ENCODE results near the gene ZNF730. TPM values are rescaled to one million over a fixed set of nuclear protein-coding genes. Genes with fewer than 3 reads are reported as not detected.

The ZNF730 gene
- total RNA-seq, 1 donor from 2014 or later: not detected

DNA sequence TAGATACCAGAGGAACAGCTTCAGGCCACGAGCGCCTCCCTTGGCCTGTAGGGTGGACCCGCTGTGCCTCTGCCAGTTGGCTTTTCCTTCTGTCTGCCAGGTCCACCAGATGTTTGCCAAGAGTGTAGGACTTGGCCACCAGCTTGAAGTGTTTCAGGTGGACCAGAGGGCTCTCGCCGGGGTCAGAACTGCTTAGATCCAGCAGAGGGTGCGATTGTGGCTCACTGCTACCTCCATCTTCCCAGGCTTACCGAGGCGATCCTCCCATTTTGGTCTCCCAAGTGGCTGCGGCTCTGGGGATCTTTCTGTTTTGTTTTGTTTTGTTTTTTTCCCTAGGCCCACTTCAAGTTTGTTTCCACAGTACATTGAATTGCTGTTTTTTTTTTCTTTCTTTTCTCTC, 23.0 kb upstream of the ZNF730 start:
- Histone ChIP-seq H3K9me3 (peaks cover 0 to 7% of the 10 kb centered on the region in 2 donors), H3K4me3 (no peak overlapping the region), H3K27ac (no peak overlapping the region), H3K36me3 (peaks cover 0 to 4% of the 10 kb centered on the region in 2 donors), H3K27me3 (no peaks in the 10 kb centered on the region), H3K4me1 (no peaks in the 10 kb centered on the region)
- intact Hi-C loops (cut with DNase I): no loop called here
- no peak for TF ChIP-seq CTCF (IDR thresholded peaks at IDR 0.05)
- DNase-seq (ENCODE audit: low spot score in 2 of 2): no peak

GRCh38 chr19:23095418-23095817, 21.4 kb upstream of the ZNF730 start:
- Histone ChIP-seq H3K4me1 (no peaks in the 10 kb centered on the region), H3K27me3 (no peaks in the 10 kb centered on the region), H3K27ac (no peak overlapping the region), H3K4me3 (no peak overlapping the region), H3K36me3 (peaks cover 0 to 4% of the 10 kb centered on the region in 2 donors), H3K9me3 (peaks cover 0 to 7% of the 10 kb centered on the region in 2 donors)
- no peak for TF ChIP-seq CTCF (IDR thresholded peaks at IDR 0.05)
- intact Hi-C loops (cut with DNase I): no loop called here
- DNase-seq (ENCODE audit: low spot score in 2 of 2): no peak

DNA sequence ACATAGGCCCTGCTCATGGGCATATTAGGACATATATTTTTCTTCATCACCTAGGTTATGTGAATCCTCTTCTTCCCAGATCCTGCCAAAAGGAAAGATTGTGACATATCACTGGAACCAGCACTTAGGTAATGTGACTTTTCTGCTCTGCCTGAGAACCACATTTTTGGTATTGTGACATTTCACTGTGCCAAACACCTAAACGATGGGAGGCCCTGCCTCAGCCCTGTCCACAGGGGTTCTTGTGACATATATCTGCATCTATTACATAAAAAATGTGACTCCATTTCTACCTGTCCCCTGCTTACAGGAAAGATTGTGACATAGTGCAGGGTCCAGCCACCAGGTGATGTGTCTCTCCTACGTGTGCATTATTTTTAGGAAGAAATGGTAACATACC, 18.5 kb upstream of the ZNF730 start:
- H3K4me3 ChIP-seq: no peak overlapping the region
- H3K9me3 ChIP-seq: no peaks in the 10 kb centered on the region
- intact Hi-C loops (cut with DNase I): no loop called here
- no peaks in the 10 kb centered on the region for H3K27me3 ChIP-seq
- TF ChIP-seq CTCF (IDR thresholded peaks at IDR 0.05): no peak
- no peak overlapping the region for H3K27ac ChIP-seq
- H3K4me1 ChIP-seq: no peaks in the 10 kb centered on the region
- H3K36me3 ChIP-seq: peaks cover 0 to 4% of the 10 kb centered on the region in 2 donors
- no peak for DNase-seq (ENCODE audit: low spot score in 2 of 2)

DNA sequence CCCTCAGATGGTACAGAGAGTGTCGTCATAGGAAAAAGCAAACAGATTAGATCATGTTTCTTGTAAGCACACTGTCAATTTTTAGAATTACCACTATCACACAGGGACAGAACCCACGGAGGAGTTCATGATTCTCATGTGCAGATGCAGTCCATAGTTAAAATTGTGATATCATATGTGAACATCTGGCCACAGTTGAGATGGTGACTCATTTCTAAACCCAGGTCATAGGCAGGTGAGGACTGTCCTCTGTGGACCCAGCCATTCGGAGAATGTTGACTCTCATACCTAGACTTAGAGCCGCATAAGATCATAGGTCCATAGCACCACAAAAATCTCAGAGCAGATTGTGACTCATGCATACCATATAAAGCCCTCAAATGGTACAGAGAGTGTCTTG, 17.8 kb upstream of the ZNF730 start:
- H3K27ac ChIP-seq: no peak overlapping the region
- no peak for DNase-seq (ENCODE audit: low spot score in 2 of 2)
- TF ChIP-seq CTCF (IDR thresholded peaks at IDR 0.05): no peak
- no peaks in the 10 kb centered on the region for H3K4me1 ChIP-seq
- H3K36me3 ChIP-seq: peaks cover 0 to 4% of the 10 kb centered on the region in 2 donors
- intact Hi-C loops (cut with DNase I): no loop called here
- H3K9me3 ChIP-seq: no peaks in the 10 kb centered on the region
- no peaks in the 10 kb centered on the region for H3K27me3 ChIP-seq
- H3K4me3 ChIP-seq: no peak overlapping the region

GRCh38 chr19:23099966-23100365, 16.9 kb upstream of the ZNF730 start:
- Histone ChIP-seq H3K4me1 (no peaks in the 10 kb centered on the region), H3K36me3 (peaks cover 0 to 4% of the 10 kb centered on the region in 2 donors), H3K9me3 (no peaks in the 10 kb centered on the region), H3K27me3 (no peaks in the 10 kb centered on the region), H3K4me3 (no peak overlapping the region), H3K27ac (no peak overlapping the region)
- DNase-seq (ENCODE audit: low spot score in 2 of 2): no peak
- intact Hi-C loops (cut with DNase I): no loop called here
- TF ChIP-seq CTCF (IDR thresholded peaks at IDR 0.05): no peak

- no peak overlapping the region for H3K4me3 ChIP-seq
- H3K4me1 ChIP-seq: no peaks in the 10 kb centered on the region
- peaks cover 0 to 4% of the 10 kb centered on the region in 2 donors for H3K36me3 ChIP-seq
- intact Hi-C loops (cut with DNase I): no loop called here
- DNase-seq (ENCODE audit: low spot score in 2 of 2): no peak
- H3K27ac ChIP-seq: no peak overlapping the region
- no peaks in the 10 kb centered on the region for H3K27me3 ChIP-seq
- H3K9me3 ChIP-seq: no peaks in the 10 kb centered on the region
- TF ChIP-seq CTCF (IDR thresholded peaks at IDR 0.05): no peak
These were observed 15.6 kb upstream of the ZNF730 start for GRCh38 chr19:23101241-23101640.
